Right cardiac atrium (tissue), 5 donors: Measurements from ENCODE around the gene UMAD1. TPM values are rescaled to one million over a fixed set of nuclear protein-coding genes. Genes with fewer than 3 reads are reported as not detected.

Experiments used
- ATAC-seq, 2 donors: fragments of 200-7000 bp; cut with Tn5 transposase; one replicate each; pipeline versions ENCODE4 v1.8.0 to v1.9.1; 2020; ENCODE audit warnings: moderate library complexity in 2 of 2, mild to moderate bottlenecking in 1 of 2
- DNase-seq, 3 donors: peaks; one replicate each; pipeline ENCODE4 v3.0.0-alpha.2; 2020
- H3K27ac ChIP-seq: one replicate; pipeline ENCODE4 v1.5.1; 2013; ENCODE audit warnings: mild to moderate bottlenecking, low read length, control low read depth, moderate library complexity
- H3K27me3 ChIP-seq: one replicate; pipeline ENCODE4 v1.6.1; 2013; ENCODE audit not compliant: control insufficient read depth, insufficient read depth
- H3K4me1 ChIP-seq: one replicate; pipeline ENCODE4 v1.6.1; 2013; ENCODE audit warnings: low read length; ENCODE audit not compliant: control insufficient read depth, insufficient read depth
- H3K4me3 ChIP-seq: one replicate; pipeline ENCODE4 v1.5.1; 2013; ENCODE audit warnings: low read length, control low read depth
- H3K9me3 ChIP-seq: one replicate; pipeline ENCODE4 v1.6.1; 2013; ENCODE audit warnings: low read length; ENCODE audit not compliant: control insufficient read depth
- WGBS: extraction: QIAGEN DNeasy Blood & Tissue Kit; methylation state at CpG from one replicate; pipeline ENCODE4 v1.1.7; 2013; 5-methylcytosine and 5-hydroxymethylcytosine counted together
- intact Hi-C, 4 donors: fragments of 100-400 bp; cut with DNase I; formaldehyde crosslinking; loops; one replicate each; pipeline versions ENCODE4 v1.11.0 to v1.14.0; 2022 to 2023
- polyA plus RNA-seq: library from polyadenylated mRNA; stranded (reverse); fragments of 200-250 nt; gene quantifications from one replicate; pipeline ENCODE4 v1.2.3, GENCODE V29; 2013
- total RNA-seq, 4 donors: library from RNA; stranded (reverse); fragmentation: NEBNext Ultra II Directional; extraction: Animal tissue kit (Norgen Biotek cat#: 25700); gene quantifications; one replicate each; pipeline ENCODE4 v1.2.1, GENCODE V29; 2021
- donor health status: healthy with polysubstance abuse.
- donor health status: DM: no; HTN: yes; CAD: no.
- donor health status: DM: no; HTN: no; CAD: no.
- donor health status: DM: no; HTN: yes; CAD: no; lungs with severe emphysema.
- donor health status: DM: yes; HTN: yes; CAD: no.

UMAD1 gene
- total and polyA plus RNA-seq, 5 donors = 8.0 to 14.6 (median 12.8) TPM

GRCh38 chr7:7705318-7705717 lies 64.8 kb downstream of the UMAD1 start:
- no peak overlapping the region for H3K27ac ChIP-seq
- WGBS = 89% methylated on average over 2 of the region's 2 CpGs
- intact Hi-C loops = no loop called here

GRCh38 chr7:7706101-7706511 lies 65.6 kb downstream of the UMAD1 start:
- H3K4me1 ChIP-seq = no peaks in the 10 kb centered on the region
- DNase-seq (no peak), ATAC-seq (no peak)
- H3K9me3 ChIP-seq = no peaks in the 10 kb centered on the region
- no peaks in the 10 kb centered on the region for H3K27me3 ChIP-seq
- intact Hi-C loops = no loop called here
- H3K27ac ChIP-seq = no peak overlapping the region
- WGBS = 79% methylated on average over 1 of the region's 1 CpG
- no peak overlapping the region for H3K4me3 ChIP-seq

More at GRCh38 chr7:7705318-7705717, 64.8 kb downstream of the UMAD1 start:
- no peak for DNase-seq
- ATAC-seq = no peak
- no peaks in the 10 kb centered on the region for H3K4me1 ChIP-seq
- H3K4me3 ChIP-seq = no peak overlapping the region
- no peaks in the 10 kb centered on the region for H3K27me3 ChIP-seq
- H3K9me3 ChIP-seq = no peaks in the 10 kb centered on the region

GRCh38 chr7:7706556-7707172 lies 66.1 kb downstream of the UMAD1 start:
- 65% methylated on average over 4 of the region's 4 CpGs for WGBS
- DNase-seq (no peak), ATAC-seq (no peak)
- Histone ChIP-seq H3K27ac (no peak overlapping the region), H3K4me3 (no peak overlapping the region), H3K4me1 (no peaks in the 10 kb centered on the region), H3K27me3 (no peaks in the 10 kb centered on the region), H3K9me3 (no peaks in the 10 kb centered on the region)
- intact Hi-C loops = no loop called here

GRCh38 chr7:7707246-7707645 lies 66.7 kb downstream of the UMAD1 start:
- intact Hi-C loops = no loop called here
- H3K4me1 ChIP-seq = no peaks in the 10 kb centered on the region
- no peak overlapping the region for H3K4me3 ChIP-seq
- ATAC-seq (no peak), DNase-seq (no peak)
- no peak overlapping the region for H3K27ac ChIP-seq
- no peaks in the 10 kb centered on the region for H3K27me3 ChIP-seq
- 76% methylated on average over 2 of the region's 2 CpGs for WGBS
- no peaks in the 10 kb centered on the region for H3K9me3 ChIP-seq

- 73% methylated on average over 4 of the region's 4 CpGs for WGBS
- ATAC-seq (no peak), DNase-seq (no peak)
- Histone ChIP-seq H3K4me1 (no peaks in the 10 kb centered on the region), H3K4me3 (no peak overlapping the region), H3K9me3 (no peaks in the 10 kb centered on the region), H3K27me3 (no peaks in the 10 kb centered on the region), H3K27ac (no peak overlapping the region)
- intact Hi-C loops = no loop called here
Observed at GRCh38 chr7:7707806-7708205, 67.3 kb downstream of the UMAD1 start.

- 67% methylated on average over 3 of the region's 3 CpGs for WGBS
- no peaks in the 10 kb centered on the region for H3K27me3 ChIP-seq
- DNase-seq (no peak), ATAC-seq (no peak)
- H3K4me1 ChIP-seq = no peaks in the 10 kb centered on the region
- no peaks in the 10 kb centered on the region for H3K9me3 ChIP-seq
- no peak overlapping the region for H3K4me3 ChIP-seq
- H3K27ac ChIP-seq = no peak overlapping the region
- intact Hi-C loops = no loop called here
Observed at GRCh38 chr7:7709291-7709690, 68.7 kb downstream of the UMAD1 start.

GRCh38 chr7:7710469-7710868 lies 69.9 kb downstream of the UMAD1 start:
- DNase-seq (no peak), ATAC-seq (no peak)
- intact Hi-C loops = no loop called here
- Histone ChIP-seq H3K27me3 (no peaks in the 10 kb centered on the region), H3K4me1 (no peaks in the 10 kb centered on the region), H3K9me3 (no peaks in the 10 kb centered on the region), H3K27ac (no peak overlapping the region), H3K4me3 (no peak overlapping the region)
- 85% methylated on average over 2 of the region's 2 CpGs for WGBS

GRCh38 chr7:7713730-7714129 lies 73.2 kb downstream of the UMAD1 start:
- no peaks in the 10 kb centered on the region for H3K9me3 ChIP-seq
- 88% methylated on average over 4 of the region's 4 CpGs for WGBS
- H3K27ac ChIP-seq = no peak overlapping the region
- ATAC-seq (no peak), DNase-seq (no peak)
- no peak overlapping the region for H3K4me3 ChIP-seq
- no peaks in the 10 kb centered on the region for H3K4me1 ChIP-seq
- no peaks in the 10 kb centered on the region for H3K27me3 ChIP-seq
- intact Hi-C loops = no loop called here

- DNase-seq = no peak
- WGBS = 87% methylated on average over 1 of the region's 1 CpG
- H3K4me1 ChIP-seq = no peaks in the 10 kb centered on the region
- intact Hi-C loops = no loop called here
- H3K27me3 ChIP-seq = no peaks in the 10 kb centered on the region
- no peak for ATAC-seq
- H3K27ac ChIP-seq = no peak within 1 kb of the TSS
- no peak within 1 kb of the TSS for H3K4me3 ChIP-seq
- H3K9me3 ChIP-seq = no peaks in the 10 kb centered on the region
Observed at GRCh38 chr7:7718492-7718891, 77.9 kb downstream of the UMAD1 start, which contains the start of gene RPA3. Gene RPA3, minus strand, starts transcription at chr7:7718607. Its CDS starts 78,189 bp downstream, at chr7:7640418.

GRCh38 chr7:7719236-7719635 lies 78.7 kb downstream of the UMAD1 start:
- Histone ChIP-seq H3K27me3 (no peaks in the 10 kb centered on the region), H3K9me3 (no peaks in the 10 kb centered on the region), H3K4me3 (no peak overlapping the region), H3K27ac (no peak overlapping the region), H3K4me1 (no peaks in the 10 kb centered on the region)
- intact Hi-C loops = no loop called here
- 63% methylated on average over 2 of the region's 2 CpGs for WGBS
- ATAC-seq (peak in 1 of 2 donors; percentile 59), DNase-seq (no peak)

- 91% methylated on average over 1 of the region's 1 CpG for WGBS
- intact Hi-C loops = no loop called here
Observed at GRCh38 chr7:7720193-7720592, 79.6 kb downstream of the UMAD1 start.

More at GRCh38 chr7:7720193-7720592, 79.6 kb downstream of the UMAD1 start:
- H3K4me3 ChIP-seq = no peak overlapping the region
- ATAC-seq (no peak), DNase-seq (no peak)
- no peaks in the 10 kb centered on the region for H3K27me3 ChIP-seq
- no peaks in the 10 kb centered on the region for H3K9me3 ChIP-seq
- no peak overlapping the region for H3K27ac ChIP-seq
- peaks cover 2% of the 10 kb centered on the region for H3K4me1 ChIP-seq
